Trophoblast cell (in vitro differentiated cells and primary cell): ENCODE results near the gene FAM210B.

ENCODE experiments used
- DNase-seq, 2 donors: peaks; one replicate each; pipeline ENCODE4 v3.0.0-alpha.2; 2016
- H2AFZ ChIP-seq: 2 replicates; pipeline ENCODE4 v1.6.1; 2013; ENCODE audit warnings: low read length, moderate library complexity, mild to moderate bottlenecking; ENCODE audit not compliant: insufficient read depth, poor library complexity
- H2AK5ac ChIP-seq: 2 replicates; pipeline ENCODE4 v1.6.1; 2013; ENCODE audit warnings: mild to moderate bottlenecking, low read length
- H2BK120ac ChIP-seq: 2 replicates; pipeline ENCODE4 v1.6.1; 2013; ENCODE audit warnings: low read length, mild to moderate bottlenecking, moderate library complexity; ENCODE audit not compliant: insufficient read depth, poor library complexity
- H2BK12ac ChIP-seq: 2 replicates; pipeline ENCODE4 v1.6.1; 2013; ENCODE audit warnings: mild to moderate bottlenecking, low read length, moderate library complexity
- H2BK5ac ChIP-seq: 2 replicates; pipeline ENCODE4 v1.6.1; 2013; ENCODE audit warnings: low read length, low read depth, moderate library complexity, mild to moderate bottlenecking; ENCODE audit not compliant: poor library complexity
- H3K14ac ChIP-seq: 2 replicates; pipeline ENCODE4 v1.6.1; 2013; ENCODE audit warnings: mild to moderate bottlenecking, low read length
- H3K18ac ChIP-seq: 2 replicates; pipeline ENCODE4 v1.6.1; 2013; ENCODE audit warnings: mild to moderate bottlenecking, low read length
- H3K23ac ChIP-seq: 2 replicates; pipeline ENCODE4 v1.6.1; 2013; ENCODE audit warnings: low read length
- H3K27ac ChIP-seq: 2 replicates; pipeline ENCODE4 v1.5.1; 2013; ENCODE audit warnings: low read depth, mild to moderate bottlenecking, inconsistent platforms, low read length, moderate library complexity
- H3K27me3 ChIP-seq: 2 replicates; pipeline ENCODE4 v1.6.1; 2013; ENCODE audit warnings: inconsistent platforms, mild to moderate bottlenecking, low read length, moderate library complexity; ENCODE audit not compliant: insufficient read depth
- H3K36me3 ChIP-seq, 2 experiments: 1 replicate in 1 of 2; 2 replicates in 1 of 2; pipeline ENCODE4 v1.6.1; 2013; ENCODE audit warnings: low read length in 2 of 2, mild to moderate bottlenecking in 2 of 2, moderate library complexity in 1 of 2; ENCODE audit not compliant: insufficient read depth in 2 of 2, control insufficient read depth in 1 of 2
- H3K4ac ChIP-seq: 2 replicates; pipeline ENCODE4 v1.6.1; 2013; ENCODE audit warnings: low read depth, mild to moderate bottlenecking, low read length, moderate library complexity
- H3K4me1 ChIP-seq, 2 experiments: 1 replicate in 1 of 2; 2 replicates in 1 of 2; pipeline ENCODE4 v1.6.1; 2013; ENCODE audit warnings: low read length in 2 of 2, mild to moderate bottlenecking in 2 of 2, moderate library complexity in 1 of 2; ENCODE audit not compliant: insufficient read depth in 2 of 2, control insufficient read depth in 1 of 2
- H3K4me2 ChIP-seq: 2 replicates; pipeline ENCODE4 v1.6.1; 2013; ENCODE audit warnings: inconsistent platforms, mild to moderate bottlenecking, low read length, moderate library complexity
- H3K4me3 ChIP-seq: 2 replicates; pipeline ENCODE4 v1.5.1; 2013; ENCODE audit warnings: mild to moderate bottlenecking, low read depth, low read length, inconsistent platforms
- H3K79me1 ChIP-seq: one replicate; pipeline ENCODE4 v1.6.1; 2013; ENCODE audit warnings: low read length
- H3K79me2 ChIP-seq: 2 replicates; pipeline ENCODE4 v1.6.1; 2013; ENCODE audit warnings: low read length, mild to moderate bottlenecking; ENCODE audit not compliant: control insufficient read depth, insufficient read depth, poor library complexity
- H3K9ac ChIP-seq: 2 replicates; pipeline ENCODE4 v1.6.1; 2013; ENCODE audit warnings: mild to moderate bottlenecking, low read length
- H3K9me3 ChIP-seq: 2 replicates; pipeline ENCODE4 v1.6.1; 2013; ENCODE audit warnings: low read depth, mild to moderate bottlenecking, control low read depth, inconsistent platforms, low read length; ENCODE audit not compliant: insufficient read depth
- H4K12ac ChIP-seq: 2 replicates; pipeline ENCODE4 v1.6.1; 2013; ENCODE audit warnings: low read depth, mild to moderate bottlenecking, low read length, moderate library complexity
- H4K8ac ChIP-seq: 2 replicates; pipeline ENCODE4 v1.6.1; 2013; ENCODE audit warnings: low read depth, mild to moderate bottlenecking, low read length, moderate library complexity
- H4K91ac ChIP-seq: one replicate; pipeline ENCODE4 v1.6.1; 2013; ENCODE audit warnings: low read depth, mild to moderate bottlenecking, low read length, moderate library complexity
- WGBS: extraction: QIAGEN DNeasy Blood & Tissue Kit; methylation state at CpG from one replicate; pipeline ENCODE4 v1.1.7; 2013; ENCODE audit warnings: missing lambda C conversion rate; ENCODE audit not compliant: insufficient read length, insufficient coverage; ENCODE audit errors: extremely low coverage; 5-methylcytosine and 5-hydroxymethylcytosine counted together

Gene FAM210B

DNA sequence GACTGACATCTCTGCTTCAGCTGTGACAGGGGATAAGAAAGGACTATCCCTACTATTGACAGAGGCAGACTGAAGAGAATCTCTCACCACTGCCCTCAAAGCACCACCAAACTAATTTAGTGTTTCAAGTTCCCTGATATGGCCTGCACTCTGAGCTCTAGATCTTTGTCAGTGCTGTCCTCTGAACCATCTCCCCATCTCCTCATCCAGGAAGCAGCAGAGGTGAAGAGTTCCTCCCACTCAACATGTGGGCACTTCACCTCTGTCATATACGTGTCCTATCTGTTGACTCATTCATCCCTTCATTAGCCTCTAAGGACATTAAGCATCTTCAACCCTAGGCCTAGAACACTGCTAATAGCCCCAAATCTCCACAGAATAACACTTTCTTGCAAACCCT, 14.1 kb downstream of the FAM210B start:
- Histone ChIP-seq H3K4me2 (no peak overlapping the region), H3K4ac (no peak overlapping the region), H3K14ac (no peak overlapping the region), H4K91ac (no peak overlapping the region), H3K23ac (no peak overlapping the region), H3K18ac (no peak overlapping the region), H3K79me1 (no peaks in the 10 kb centered on the region), H3K79me2 (no peaks in the 10 kb centered on the region), H4K12ac (no peak overlapping the region), H3K4me1 (no peaks in the 10 kb centered on the region), H3K27ac (no peak overlapping the region), H3K27me3 (no peaks in the 10 kb centered on the region), H4K8ac (no peak overlapping the region), H3K9ac (no peak overlapping the region), H2BK120ac (no peak overlapping the region), H3K9me3 (no peaks in the 10 kb centered on the region), H3K36me3 (peaks cover 23 to 47% of the 10 kb centered on the region in 2 experiments), H2AFZ (no peak overlapping the region), H2BK12ac (no peak overlapping the region), H2AK5ac (no peak overlapping the region), H2BK5ac (no peak overlapping the region), H3K4me3 (no peak overlapping the region)
- DNase-seq = no peak
- WGBS = no CpG with 5 or more reads among the region's 1 CpG

DNA sequence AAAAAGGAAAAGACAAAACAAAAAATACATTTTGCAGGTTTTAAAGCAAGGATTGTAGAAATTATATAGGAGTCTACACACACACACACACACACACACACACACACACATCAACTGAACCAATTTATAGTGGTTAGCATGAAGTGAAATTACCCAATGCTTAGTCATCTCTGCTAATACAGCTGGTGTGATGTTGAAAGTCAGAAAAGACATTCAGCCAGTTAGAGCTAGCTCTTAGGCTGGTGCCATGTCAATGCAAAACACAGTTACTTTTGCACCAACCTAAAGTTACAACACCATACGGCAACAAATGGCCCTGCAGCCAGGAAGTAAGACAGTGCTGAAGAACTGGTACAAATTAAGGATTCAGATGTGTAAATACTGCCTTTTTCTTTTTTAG, 15.2 kb downstream of the FAM210B start:
- H3K27ac ChIP-seq = no peak overlapping the region
- no peaks in the 10 kb centered on the region for H3K9me3 ChIP-seq
- no peak overlapping the region for H2AFZ ChIP-seq
- H2BK120ac ChIP-seq = no peak overlapping the region
- H3K27me3 ChIP-seq = no peaks in the 10 kb centered on the region
- no peak overlapping the region for H3K18ac ChIP-seq
- no peaks in the 10 kb centered on the region for H3K79me1 ChIP-seq
- no CpG with 5 or more reads among the region's 1 CpG for WGBS
- H4K91ac ChIP-seq = no peak overlapping the region
- no peak overlapping the region for H4K12ac ChIP-seq
- H3K36me3 ChIP-seq = peaks cover 23 to 47% of the 10 kb centered on the region in 2 experiments
- H3K23ac ChIP-seq = no peak overlapping the region
- no peak overlapping the region for H2BK5ac ChIP-seq
- no peak overlapping the region for H3K14ac ChIP-seq
- peak in 1 of 2 donors; percentile 25 for DNase-seq
- no peak overlapping the region for H3K4ac ChIP-seq
- no peak overlapping the region for H4K8ac ChIP-seq
- H3K4me1 ChIP-seq = no peaks in the 10 kb centered on the region
- no peak overlapping the region for H3K4me2 ChIP-seq
- H3K4me3 ChIP-seq = no peak overlapping the region
- no peak overlapping the region for H2BK12ac ChIP-seq
- no peaks in the 10 kb centered on the region for H3K79me2 ChIP-seq
- H3K9ac ChIP-seq = no peak overlapping the region
- H2AK5ac ChIP-seq = no peak overlapping the region

- no peak overlapping the region for H2BK5ac ChIP-seq
- H3K18ac ChIP-seq = no peak overlapping the region
- H2BK12ac ChIP-seq = no peak overlapping the region
- no peak overlapping the region for H4K8ac ChIP-seq
- H3K27ac ChIP-seq = no peak overlapping the region
- no peak overlapping the region for H2AFZ ChIP-seq
- H4K12ac ChIP-seq = no peak overlapping the region
- no peak overlapping the region for H2AK5ac ChIP-seq
- no peak overlapping the region for H3K4me2 ChIP-seq
- no peak overlapping the region for H3K4ac ChIP-seq
- DNase-seq = no peak
- H2BK120ac ChIP-seq = no peak overlapping the region
- no peaks in the 10 kb centered on the region for H3K4me1 ChIP-seq
- no CpG with 5 or more reads among the region's 2 CpGs for WGBS
- H3K79me2 ChIP-seq = no peaks in the 10 kb centered on the region
- no peaks in the 10 kb centered on the region for H3K9me3 ChIP-seq
- no peak overlapping the region for H3K4me3 ChIP-seq
- H3K9ac ChIP-seq = no peak overlapping the region
- no peaks in the 10 kb centered on the region for H3K79me1 ChIP-seq
- H3K27me3 ChIP-seq = no peaks in the 10 kb centered on the region
- H3K36me3 ChIP-seq = peaks cover 27 to 33% of the 10 kb centered on the region in 2 experiments
- no peak overlapping the region for H3K23ac ChIP-seq
- H4K91ac ChIP-seq = no peak overlapping the region
- no peak overlapping the region for H3K14ac ChIP-seq
These were observed 17.6 kb downstream of the FAM210B start for GRCh38 chr20:56376331-56376730.

DNA sequence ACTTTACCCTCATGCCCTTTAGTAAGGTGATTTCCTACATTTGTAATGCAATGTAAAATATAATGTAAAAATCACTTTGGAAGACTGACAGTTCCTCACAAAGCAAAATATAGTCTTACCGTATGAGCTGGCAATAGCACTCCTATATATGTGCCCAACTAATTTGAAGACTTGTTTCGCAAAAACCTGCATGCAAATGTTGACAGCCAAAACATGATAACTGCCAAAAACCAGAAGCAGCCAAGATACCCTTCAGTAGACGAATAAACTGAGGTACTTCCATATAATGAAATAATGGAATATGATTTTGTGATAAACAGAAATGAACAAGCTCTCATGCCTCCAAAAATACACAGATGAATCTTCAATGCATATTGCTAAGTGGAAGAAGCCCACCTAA, 19.6 kb downstream of the FAM210B start:
- H4K91ac ChIP-seq = no peak overlapping the region
- no peak overlapping the region for H2BK5ac ChIP-seq
- H3K9me3 ChIP-seq = no peaks in the 10 kb centered on the region
- H3K4me3 ChIP-seq = no peak overlapping the region
- no peaks in the 10 kb centered on the region for H3K79me1 ChIP-seq
- no peaks in the 10 kb centered on the region for H3K27me3 ChIP-seq
- H3K23ac ChIP-seq = no peak overlapping the region
- no peak overlapping the region for H4K8ac ChIP-seq
- H3K27ac ChIP-seq = no peak overlapping the region
- no peak overlapping the region for H3K14ac ChIP-seq
- WGBS = no CpG with 5 or more reads among the region's 3 CpGs
- no peak overlapping the region for H3K9ac ChIP-seq
- no peak overlapping the region for H2BK12ac ChIP-seq
- H2AFZ ChIP-seq = no peak overlapping the region
- no peak overlapping the region for H2BK120ac ChIP-seq
- H2AK5ac ChIP-seq = no peak overlapping the region
- peaks cover 28% of the 10 kb centered on the region in 2 experiments for H3K36me3 ChIP-seq
- no peaks in the 10 kb centered on the region for H3K4me1 ChIP-seq
- H4K12ac ChIP-seq = no peak overlapping the region
- no peak overlapping the region for H3K4ac ChIP-seq
- no peak overlapping the region for H3K18ac ChIP-seq
- H3K4me2 ChIP-seq = no peak overlapping the region
- no peak for DNase-seq
- no peaks in the 10 kb centered on the region for H3K79me2 ChIP-seq
